ENCODE measurements around the gene ALCAM.

DNA sequence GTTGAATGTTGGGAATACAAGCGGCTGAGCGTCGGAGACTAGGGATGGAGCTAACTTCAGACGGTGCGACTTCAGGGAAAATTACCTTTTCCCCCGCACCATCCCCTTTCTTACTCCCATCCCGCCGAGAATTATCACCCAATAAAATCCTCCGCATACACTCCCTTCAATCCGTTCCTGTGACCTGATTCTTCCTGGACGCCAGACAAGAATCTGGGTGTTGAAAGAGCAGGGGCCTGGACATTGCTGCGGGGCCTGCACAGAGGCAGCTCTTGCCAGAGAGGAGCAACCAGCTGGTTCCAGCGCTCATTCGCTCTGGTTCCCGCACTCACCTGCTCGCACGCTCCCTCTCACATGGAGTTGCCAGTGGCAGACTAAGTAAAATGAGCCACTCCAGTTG, 241.9 kb downstream of the ALCAM start:
- TF ChIP-seq CTCF (IDR thresholded peaks at IDR 0.05; ENCODE audit: extremely low read depth in 1 of 2, insufficient read depth in 1 of 2, low read depth in 1 of 2, low read length in 2 of 2) (no peak), EZH2 (IDR thresholded peaks at IDR 0.05; ENCODE audit: borderline replicate concordance, low read depth, low read length, severe bottlenecking) (no peak)
